ENCODE data around the gene GABRB1.

Gene GABRB1

GRCh38 chr4:47031011-47031678, at the start of gene GABRB1:
TSS of gene GABRB1 (plus strand) at chr4:47031567.
- no peak for DNase-seq (ENCODE audit: low read depth)

- DNase-seq (ENCODE audit: low read depth), result no peak
These were observed 46.6 kb upstream of the GABRB1 start for GRCh38 chr4:46984781-46985180.

GRCh38 chr4:46986922-46987638, 44.3 kb upstream of the GABRB1 start:
- no peak for DNase-seq (ENCODE audit: low read depth)

GRCh38 chr4:46992338-46992737, 39.0 kb upstream of the GABRB1 start:
- DNase-seq (ENCODE audit: low read depth), result no peak

GRCh38 chr4:46993075-46994006, 38.0 kb upstream of the GABRB1 start, which contains the start of gene GABRA4:
TSS of gene GABRA4 (minus strand) at chr4:46993581. CDS start at chr4:46993424, 157 bp downstream.
- no peak for DNase-seq (ENCODE audit: low read depth)

GRCh38 chr4:46994007-46994405, 37.4 kb upstream of the GABRB1 start:
- no peak for DNase-seq (ENCODE audit: low read depth)

GRCh38 chr4:46999566-46999965, 31.8 kb upstream of the GABRB1 start:
- DNase-seq (ENCODE audit: low read depth), result no peak

GRCh38 chr4:47000406-47000805, 31.0 kb upstream of the GABRB1 start:
- no peak for DNase-seq (ENCODE audit: low read depth)

- no peak for DNase-seq (ENCODE audit: low read depth)
These were observed 28.8 kb upstream of the GABRB1 start for GRCh38 chr4:47002580-47002979.

- no peak for DNase-seq (ENCODE audit: low read depth)
These were observed 20.9 kb upstream of the GABRB1 start for GRCh38 chr4:47010347-47010911.

- DNase-seq (ENCODE audit: low read depth), result no peak
These were observed 20.4 kb upstream of the GABRB1 start for GRCh38 chr4:47010912-47011446.

- DNase-seq (ENCODE audit: low read depth), result no peak
These were observed 18.7 kb upstream of the GABRB1 start for GRCh38 chr4:47012676-47013075.

GRCh38 chr4:47013373-47013772, 18.0 kb upstream of the GABRB1 start:
- DNase-seq (ENCODE audit: low read depth), result no peak

GRCh38 chr4:47017081-47017480, 14.3 kb upstream of the GABRB1 start:
- no peak for DNase-seq (ENCODE audit: low read depth)

GRCh38 chr4:47017494-47017893, 13.9 kb upstream of the GABRB1 start:
- DNase-seq (ENCODE audit: low read depth), result no peak

- DNase-seq (ENCODE audit: low read depth), result no peak
These were observed 511 bp downstream of the GABRB1 start for GRCh38 chr4:47031751-47032404.

GRCh38 chr4:47032405-47033106, 1.2 kb downstream of the GABRB1 start:
- DNase-seq (ENCODE audit: low read depth), result no peak

- DNase-seq (ENCODE audit: low read depth), result no peak
These were observed 6.9 kb downstream of the GABRB1 start for GRCh38 chr4:47038263-47038662.

- no peak for DNase-seq (ENCODE audit: low read depth)
These were observed 9.5 kb downstream of the GABRB1 start for GRCh38 chr4:47040828-47041227.

GRCh38 chr4:47043821-47044220, 12.5 kb downstream of the GABRB1 start:
- DNase-seq (ENCODE audit: low read depth), result no peak

- no peak for DNase-seq (ENCODE audit: low read depth)
These were observed 13.9 kb downstream of the GABRB1 start for GRCh38 chr4:47045261-47045660.
